Measurements from ENCODE around the gene RAB28. TPM values are rescaled to one million over a fixed set of nuclear protein-coding genes. Genes with fewer than 3 reads are reported as not detected.
A peak's percentile ranks its signal among the peaks of the same experiment; 100 is the strongest.

Gene RAB28
- total and polyA plus RNA-seq, 2 of the 8 experiments (the other 6 are each of a cell fraction or from before 2014, with no cell fraction given), result 16.0 to 18.7 TPM

- ChIA-PET POLR2A (ENCODE audit: partially characterized antibody) (interaction anchor here (0.8 to 5.6 kb wide), 5 partner anchors 9 to 39 kb away, joined by 3 to 37 read pairs (median 9); partner anchors contain the start of gene NKX3-2), CTCF (ENCODE audit: partially characterized antibody) (interaction anchor here (2.0 to 13.6 kb wide), 7 partner anchors 9 to 39 kb away, joined by 6 to 132 read pairs (median 9); partner anchors contain the start of genes NKX3-2 and RAB28)
- Histone ChIP-seq H4K91ac (replicated peaks; ENCODE audit: insufficient read length, low read length) (no peak overlapping the region), H3K79me1 (ENCODE audit: low read depth, low read length) (no peaks in the 10 kb centered on the region), H3K79me2 (ENCODE audit: control insufficient read depth in 1 of 2, insufficient read depth in 2 of 2, low read length in 2 of 2) (no peaks in the 10 kb centered on the region), H2AK5ac (ENCODE audit: low read depth, low read length) (no peak overlapping the region), H2BK15ac (ENCODE audit: low read length) (no peak overlapping the region), H3K4ac (replicated peaks; ENCODE audit: insufficient read length, low read depth, low read length) (no peak overlapping the region), H3K23ac (ENCODE audit: insufficient read length) (no peak overlapping the region), H3K56ac (replicated peaks; ENCODE audit: insufficient read length, low read depth, low read length) (no peak overlapping the region), H2BK20ac (ENCODE audit: low read length) (no peak overlapping the region), H4K8ac (ENCODE audit: extremely low read depth, insufficient read depth, low read length) (no peak overlapping the region), H3K23me2 (ENCODE audit: low read depth, low read length) (peaks cover 4% of the 10 kb centered on the region; the same call in 1 of the 2 replicates), H3K27me3 (replicated peaks in 1 of 4; ENCODE audit: control insufficient read depth in 3 of 4, extremely low read depth in 1 of 4, insufficient read depth in 3 of 4, low read length in 3 of 4) (peaks cover 69 to 78% (median 73%) of the 10 kb centered on the region in 4 experiments), H3K18ac (ENCODE audit: extremely low read depth, low read length) (peak overlapping the region; percentile 49; the same call in 1 of the 2 replicates), H3K27ac (ENCODE audit: low read depth, low read length) (no peak overlapping the region), H2AFZ (ENCODE audit: low read length) (peak overlapping the region; percentile 37), H2BK5ac (ENCODE audit: low read depth, low read length) (no peak overlapping the region; the same call in 1 of the 2 replicates), H3K9me3 (ENCODE audit: insufficient read depth in 2 of 2, low read depth in 1 of 2, low read length in 1 of 2) (peaks cover 8 to 14% of the 10 kb centered on the region in 2 experiments), H3K4me3 (ENCODE audit: extremely low read depth in 1 of 4, insufficient read depth in 2 of 4, low read depth in 3 of 4, low read length in 4 of 4) (peak overlapping the region in 3 of 4 experiments; percentile 30 to 56 (median 44); a peak in 4 of 8 replicates), H4K20me1 (replicated peaks in 1 of 2; ENCODE audit: control insufficient read depth in 1 of 2, insufficient read depth in 2 of 2, low read length in 2 of 2) (peaks cover 9% of the 10 kb centered on the region in 2 experiments), H2BK120ac (replicated peaks; ENCODE audit: low read depth, low read length) (no peak overlapping the region), H3K9ac (replicated peaks in 1 of 4; ENCODE audit: extremely low read depth in 1 of 4, low read depth in 3 of 4, low read length in 3 of 4) (no peak overlapping the region), H3K14ac (ENCODE audit: insufficient read length) (no peak overlapping the region), H3K4me2 (ENCODE audit: insufficient read depth in 1 of 2, low read depth in 2 of 2, low read length in 2 of 2) (peak overlapping the region; percentile 69 to 76), H3K4me1 (replicated peaks in 1 of 4; ENCODE audit: control insufficient read depth in 3 of 4, insufficient read depth in 4 of 4, low read length in 3 of 4) (peaks cover 4 to 23% (median 18%) of the 10 kb centered on the region in 4 experiments), H4K5ac (ENCODE audit: insufficient read length, low read depth, low read length) (no peak overlapping the region), H2BK12ac (ENCODE audit: low read depth, low read length) (peak overlapping the region; percentile 88; the same call in 1 of the 2 replicates), H3K36me3 (ENCODE audit: control insufficient read depth in 2 of 4, insufficient read depth in 4 of 4, low read length in 3 of 4) (peaks cover 0 to 9% (median 2%) of the 10 kb centered on the region in 4 experiments; a peak in 2 of 8 replicates)
- WGBS, 2 experiments (ENCODE audit: extremely low coverage in 1 of 2, insufficient coverage in 1 of 2, insufficient read length in 1 of 2, insufficient replicate concordance in 2 of 2, low coverage in 1 of 2, low lambda C conversion rate in 2 of 2, missing lambda C conversion rate in 1 of 2), result 6% methylated on average over 17 of the region's 17 CpGs; no CpG with 5 or more reads in 1 of the 2 experiments
- DNase-seq (ENCODE audit: low read depth in 1 of 2, low spot score in 2 of 2) (no peak), FAIRE-seq (no peak)
- TF ChIP-seq EZH2 (IDR thresholded peaks at IDR 0.05; ENCODE audit: low read depth, low read length, severe bottlenecking), result peak; percentile 86
- TF ChIP-seq SAP30 (IDR thresholded peaks at IDR 0.05; ENCODE audit: insufficient read depth, insufficient replicate concordance, low read length), result no peak
- TF ChIP-seq MAX (IDR thresholded peaks at IDR 0.05), result 0 out of 2 replicates have a peak, but pooled peaks have one; percentile 6
- peak; percentile 22 for TF ChIP-seq RNF2 (IDR thresholded peaks at IDR 0.05; ENCODE audit: borderline replicate concordance, low read depth, low read length, missing control alignments, poor library complexity, severe bottlenecking)
- TF ChIP-seq, protein P1, sequence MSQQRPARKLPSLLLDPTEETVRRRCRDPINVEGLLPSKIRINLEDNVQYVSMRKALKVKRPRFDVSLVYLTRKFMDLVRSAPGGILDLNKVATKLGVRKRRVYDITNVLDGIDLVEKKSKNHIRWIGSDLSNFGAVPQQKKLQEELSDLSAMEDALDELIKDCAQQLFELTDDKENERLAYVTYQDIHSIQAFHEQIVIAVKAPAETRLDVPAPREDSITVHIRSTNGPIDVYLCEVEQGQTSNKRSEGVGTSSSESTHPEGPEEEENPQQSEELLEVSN (IDR thresholded peaks at IDR 0.05), result 0 out of 2 replicates have a peak, but pooled peaks have one; percentile 4
- peak; percentile 64 for TF ChIP-seq SUZ12 (IDR thresholded peaks at IDR 0.05; ENCODE audit: low read length)
- TF ChIP-seq CREB1 (IDR thresholded peaks at IDR 0.05), result no peak
Observed at GRCh38 chr4:13523105-13523477, 39.0 kb upstream of the RAB28 start.

All from H1 (cell line).